Karpas-422 (cell line): ENCODE measurements around the gene UNC93B1. TPM values are rescaled to one million over a fixed set of nuclear protein-coding genes. Genes with fewer than 3 reads are reported as not detected.

Experiments used
- DNase-seq: peaks from one replicate; pipeline ENCODE4 v3.0.0-alpha.2; 2015
- H2AFZ ChIP-seq: fragments of 200-600 bp; sonication (generic); 2 replicates; pipeline ENCODE4 v1.6.1; 2014; ENCODE audit warnings: antibody characterized with exemption, low read length, mixed read lengths
- H3K27ac ChIP-seq: fragments of 200-600 bp; sonication (generic); 2 replicates; pipeline ENCODE4 v1.5.1; 2014; ENCODE audit warnings: mild to moderate bottlenecking, low read length, moderate library complexity
- H3K27me3 ChIP-seq: fragments of 200-600 bp; sonication (generic); 2 replicates; pipeline ENCODE4 v1.6.1; 2014; ENCODE audit warnings: low read length, mixed read lengths
- H3K36me3 ChIP-seq: fragments of 200-600 bp; sonication (generic); 2 replicates; pipeline ENCODE4 v1.6.1; 2014; ENCODE audit warnings: low read length, mixed read lengths; ENCODE audit not compliant: insufficient read depth
- H3K4me1 ChIP-seq: fragments of 200-600 bp; sonication (generic); 2 replicates; pipeline ENCODE4 v1.6.1; 2014; ENCODE audit warnings: mild to moderate bottlenecking, low read length, mixed read lengths
- H3K4me2 ChIP-seq: fragments of 200-600 bp; sonication (generic); 2 replicates; pipeline ENCODE4 v1.6.1; 2014; ENCODE audit warnings: low read length, low read depth, mild to moderate bottlenecking; ENCODE audit not compliant: poor library complexity, severe bottlenecking
- H3K4me3 ChIP-seq: fragments of 200-600 bp; sonication (generic); 2 replicates; pipeline ENCODE4 v1.5.1; 2014; ENCODE audit warnings: mild to moderate bottlenecking, antibody characterized with exemption, low read length, mixed read lengths
- H3K79me2 ChIP-seq: fragments of 200-600 bp; sonication (generic); 2 replicates; pipeline ENCODE4 v1.6.1; 2014; ENCODE audit warnings: mild to moderate bottlenecking, low read length, mixed read lengths
- H3K9ac ChIP-seq: fragments of 200-600 bp; sonication (generic); 2 replicates; pipeline ENCODE4 v1.6.0; 2014; ENCODE audit warnings: low read length
- H3K9me2 ChIP-seq: fragments of 200-600 bp; sonication (generic), shearing (Covaris generic); replicated peaks from 2 replicates; pipeline ENCODE4 v1.6.0; 2014; ENCODE audit warnings: mild to moderate bottlenecking, low read length, moderate library complexity; ENCODE audit not compliant: insufficient read depth
- H3K9me3 ChIP-seq: fragments of 300-700, 200-600 bp; sonication (generic); 2 replicates; pipeline ENCODE4 v1.6.1; 2014; ENCODE audit warnings: low read length, mixed read lengths
- H4K20me1 ChIP-seq: fragments of 200-600 bp; sonication (generic); 2 replicates; pipeline ENCODE4 v1.6.1; 2014; ENCODE audit warnings: mild to moderate bottlenecking, antibody characterized with exemption, low read length, low read depth; ENCODE audit not compliant: insufficient read depth
- total RNA-seq: library from RNA; depleted of rRNA; stranded (reverse); fragments of >200 nt; shearing (Covaris generic); gene quantifications from 2 replicates; pipeline ENCODE4 v1.2.3, GENCODE V29; 2014; ENCODE audit warnings: low replicate concordance

UNC93B1 gene
- total RNA-seq, 1 experiment from 2014 or later, result 71.1 TPM

GRCh38 chr11:68030318-68031143, 26.6 kb upstream of the UNC93B1 start, which contains the start of gene NDUFS8:
TSS of gene NDUFS8 (plus strand) at chr11:68030681. CDS start at chr11:68032152, 1,471 bp downstream.
- no peaks in the 10 kb centered on the region for H3K9me2 ChIP-seq
- peak; percentile 99 for DNase-seq
- H2AFZ ChIP-seq, result no peak within 1 kb of the TSS; the same call in 1 of the 2 replicates
- peaks cover 24% of the 10 kb centered on the region for H3K4me1 ChIP-seq
- H3K4me2 ChIP-seq, result peak within 1 kb of the TSS; percentile 86
- peaks cover 9% of the 10 kb centered on the region for H3K36me3 ChIP-seq
- peaks cover 35% of the 10 kb centered on the region for H3K79me2 ChIP-seq
- peak within 1 kb of the TSS; percentile 84 for H3K9ac ChIP-seq
- H3K4me3 ChIP-seq, result peak within 1 kb of the TSS; percentile 74
- H3K9me3 ChIP-seq, result no peaks in the 10 kb centered on the region
- no peaks in the 10 kb centered on the region for H4K20me1 ChIP-seq
- H3K27me3 ChIP-seq, result no peaks in the 10 kb centered on the region
- H3K27ac ChIP-seq, result peak within 1 kb of the TSS; percentile 31; the same call in 1 of the 2 replicates

DNA sequence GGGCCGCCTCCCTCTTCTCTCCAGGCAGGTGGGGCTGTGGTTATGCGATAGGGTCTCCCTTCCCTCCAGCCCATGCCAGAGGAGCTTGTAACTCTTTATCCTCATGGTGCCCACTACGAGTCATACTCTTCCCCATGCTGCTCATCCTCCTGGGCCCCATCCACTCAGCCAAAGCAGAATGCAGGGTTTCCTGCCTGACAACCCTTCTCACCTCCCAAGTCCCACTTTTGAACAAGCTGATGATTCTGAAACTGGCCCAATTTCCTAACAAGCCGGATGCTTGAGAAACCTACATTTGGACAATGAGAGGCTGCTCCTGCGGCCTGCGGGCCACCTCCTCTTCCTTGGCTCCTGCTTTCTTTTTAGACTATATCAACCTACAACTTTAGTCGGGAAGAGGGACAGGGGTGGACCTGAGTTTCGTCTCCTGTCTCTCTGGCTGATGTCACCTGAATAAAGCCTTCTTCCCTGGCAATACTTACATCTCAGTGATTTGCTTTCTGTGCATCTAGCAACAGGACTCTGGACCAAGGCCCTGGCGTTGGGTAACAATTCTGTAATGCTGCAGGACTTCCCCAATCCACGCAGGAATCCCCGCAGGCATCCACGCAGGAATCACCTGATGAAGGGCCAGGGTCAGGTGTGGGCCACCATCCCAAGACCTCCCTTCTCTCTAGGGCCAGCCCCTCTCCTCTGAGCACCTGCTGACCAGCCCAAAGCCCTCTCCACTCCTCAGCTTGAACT, 25.1 kb upstream of the UNC93B1 start:
- H3K4me2 ChIP-seq, result peak overlapping the region; percentile 86
- no peaks in the 10 kb centered on the region for H4K20me1 ChIP-seq
- no peak overlapping the region for H2AFZ ChIP-seq
- no peaks in the 10 kb centered on the region for H3K9me2 ChIP-seq
- no peaks in the 10 kb centered on the region for H3K9me3 ChIP-seq
- no peaks in the 10 kb centered on the region for H3K27me3 ChIP-seq
- peaks cover 24% of the 10 kb centered on the region for H3K4me1 ChIP-seq
- 0 out of 2 replicates have a peak overlapping the region, but pooled peaks have one; percentile 31 for H3K27ac ChIP-seq
- H3K4me3 ChIP-seq, result peak overlapping the region; percentile 74
- H3K9ac ChIP-seq, result peak overlapping the region; percentile 77
- no peak for DNase-seq
- peaks cover 7% of the 10 kb centered on the region for H3K36me3 ChIP-seq
- peaks cover 35% of the 10 kb centered on the region for H3K79me2 ChIP-seq

DNA sequence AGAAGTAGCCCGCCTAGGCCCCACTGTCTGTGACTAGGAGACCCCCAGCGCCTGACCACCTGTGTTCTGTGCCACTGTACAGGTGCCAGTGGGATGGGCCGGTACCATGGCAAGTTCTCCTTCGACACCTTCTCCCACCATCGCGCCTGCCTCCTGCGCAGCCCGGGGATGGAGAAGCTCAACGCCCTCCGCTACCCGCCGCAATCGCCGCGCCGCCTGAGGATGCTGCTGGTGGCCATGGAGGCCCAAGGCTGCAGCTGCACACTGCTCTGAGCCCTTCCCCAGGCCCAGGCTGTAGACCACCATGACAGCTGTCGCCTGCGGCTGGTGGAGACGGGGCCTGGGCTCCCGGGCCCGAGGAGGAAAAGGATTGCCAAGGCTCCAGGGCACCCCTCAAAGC, 23.8 kb upstream of the UNC93B1 start:
- Histone ChIP-seq H3K79me2 (peaks cover 33% of the 10 kb centered on the region), H3K4me3 (no peak overlapping the region), H3K4me1 (peaks cover 24% of the 10 kb centered on the region), H2AFZ (no peak overlapping the region), H3K36me3 (no peaks in the 10 kb centered on the region), H3K9ac (no peak overlapping the region), H3K27me3 (no peaks in the 10 kb centered on the region), H3K27ac (no peak overlapping the region), H3K9me2 (no peaks in the 10 kb centered on the region), H3K9me3 (no peaks in the 10 kb centered on the region), H4K20me1 (no peaks in the 10 kb centered on the region), H3K4me2 (no peak overlapping the region)
- no peak for DNase-seq

DNA sequence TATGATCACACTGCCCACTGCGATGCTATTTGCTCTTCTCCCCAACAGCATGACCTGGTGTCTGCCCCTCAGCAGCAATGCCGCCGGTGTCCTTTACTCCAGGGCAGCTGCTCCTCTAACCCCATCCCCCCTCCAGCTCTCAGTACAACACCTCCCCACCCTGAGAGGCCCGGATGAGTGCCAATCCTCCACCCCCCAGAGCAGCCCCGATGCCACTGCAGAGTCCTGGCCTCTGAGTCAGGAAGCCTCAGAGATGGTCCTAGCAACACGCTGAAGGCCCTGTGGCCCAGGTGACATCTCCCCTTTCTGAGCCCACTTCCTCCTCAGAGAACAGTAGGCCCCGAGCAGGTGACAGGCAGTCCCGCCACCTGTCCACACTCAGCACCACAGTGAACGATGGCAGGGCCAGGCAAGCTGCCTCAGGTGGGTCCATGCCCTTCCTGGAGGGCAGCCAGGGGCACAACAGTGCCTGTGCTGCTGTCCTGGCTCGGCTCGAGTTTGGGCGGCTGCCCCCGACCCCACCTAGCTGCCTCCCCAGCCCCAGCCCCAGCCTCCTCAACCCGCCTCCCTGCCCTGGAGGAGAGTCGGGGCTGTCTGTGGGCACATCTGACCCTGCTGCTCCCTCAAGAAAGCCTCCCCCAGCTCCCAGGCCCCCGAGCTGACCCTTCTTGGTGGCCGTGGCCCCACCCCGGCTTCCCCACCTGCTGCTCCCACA, 22.7 kb upstream of the UNC93B1 start:
- Histone ChIP-seq H3K9ac (no peak overlapping the region), H3K36me3 (no peaks in the 10 kb centered on the region), H3K4me2 (no peak overlapping the region), H3K27ac (no peak overlapping the region), H2AFZ (no peak overlapping the region), H3K4me1 (peaks cover 16% of the 10 kb centered on the region), H4K20me1 (no peaks in the 10 kb centered on the region), H3K9me3 (no peaks in the 10 kb centered on the region), H3K9me2 (no peaks in the 10 kb centered on the region), H3K79me2 (peaks cover 22% of the 10 kb centered on the region), H3K27me3 (no peaks in the 10 kb centered on the region), H3K4me3 (no peak overlapping the region)
- DNase-seq, result no peak

GRCh38 chr11:68025047-68025446, 21.1 kb upstream of the UNC93B1 start:
- Histone ChIP-seq H3K4me1 (peaks cover 17% of the 10 kb centered on the region), H3K9ac (no peak overlapping the region), H3K9me3 (no peaks in the 10 kb centered on the region), H4K20me1 (no peaks in the 10 kb centered on the region), H3K4me2 (no peak overlapping the region), H3K27me3 (no peaks in the 10 kb centered on the region), H2AFZ (no peak overlapping the region), H3K9me2 (no peaks in the 10 kb centered on the region), H3K79me2 (peaks cover 13% of the 10 kb centered on the region), H3K36me3 (no peaks in the 10 kb centered on the region), H3K4me3 (no peak overlapping the region), H3K27ac (no peak overlapping the region)
- DNase-seq, result peak; percentile 78

DNA sequence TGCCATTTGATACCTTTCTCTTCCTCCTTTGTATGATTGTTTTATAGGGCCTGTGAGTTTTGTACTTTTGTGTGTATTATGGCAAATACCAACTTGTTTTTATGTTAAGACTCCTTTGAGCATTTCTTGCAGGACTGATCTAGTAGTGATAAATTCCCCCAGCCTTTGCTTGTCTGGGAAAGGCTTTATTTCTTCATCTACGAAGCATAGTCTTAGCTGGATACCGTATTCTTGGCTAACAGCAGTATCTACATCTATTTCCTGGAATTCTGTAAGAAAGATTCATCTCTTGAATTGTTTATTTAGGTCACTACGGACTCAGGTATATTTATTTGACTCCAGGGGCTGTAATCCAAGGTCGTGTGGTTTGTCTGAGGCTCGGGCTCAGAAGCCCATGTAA, 20.6 kb upstream of the UNC93B1 start:
- Histone ChIP-seq H4K20me1 (no peaks in the 10 kb centered on the region), H3K27me3 (no peaks in the 10 kb centered on the region), H3K4me3 (no peak overlapping the region), H3K9me3 (no peaks in the 10 kb centered on the region), H3K4me1 (peaks cover 12% of the 10 kb centered on the region), H3K9ac (no peak overlapping the region), H2AFZ (no peak overlapping the region), H3K4me2 (no peak overlapping the region), H3K27ac (no peak overlapping the region), H3K9me2 (no peaks in the 10 kb centered on the region), H3K79me2 (peaks cover 8% of the 10 kb centered on the region), H3K36me3 (no peaks in the 10 kb centered on the region)
- DNase-seq, result no peak

DNA sequence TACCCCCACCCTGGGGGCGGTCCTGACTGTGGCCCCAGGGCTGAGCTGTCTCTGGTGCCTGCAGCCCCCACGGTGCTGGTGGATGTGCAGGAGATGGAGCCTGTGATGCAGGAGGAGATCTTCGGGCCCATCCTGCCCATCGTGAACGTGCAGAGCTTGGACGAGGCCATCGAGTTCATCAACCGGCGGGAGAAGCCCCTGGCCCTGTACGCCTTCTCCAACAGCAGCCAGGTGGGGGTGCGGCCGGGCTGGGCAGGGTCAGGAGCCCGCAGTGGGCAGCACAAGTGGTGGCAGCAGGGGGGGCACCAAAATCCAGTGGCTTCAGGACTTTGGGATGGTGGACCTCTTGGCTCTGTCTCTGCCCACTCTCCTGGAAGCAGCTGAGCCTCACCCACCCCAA, 18.6 kb upstream of the UNC93B1 start:
- no peak for DNase-seq
- H4K20me1 ChIP-seq, result no peaks in the 10 kb centered on the region
- H3K9me3 ChIP-seq, result no peaks in the 10 kb centered on the region
- H3K9me2 ChIP-seq, result no peaks in the 10 kb centered on the region
- no peak overlapping the region for H3K27ac ChIP-seq
- H3K9ac ChIP-seq, result no peak overlapping the region
- H2AFZ ChIP-seq, result no peak overlapping the region
- no peaks in the 10 kb centered on the region for H3K36me3 ChIP-seq
- H3K27me3 ChIP-seq, result no peaks in the 10 kb centered on the region
- H3K4me2 ChIP-seq, result no peak overlapping the region
- H3K79me2 ChIP-seq, result no peaks in the 10 kb centered on the region
- H3K4me1 ChIP-seq, result peaks cover 3% of the 10 kb centered on the region
- H3K4me3 ChIP-seq, result no peak overlapping the region
